CD4-positive, alpha-beta T cell treated with Interleukin-10 for 1 hour (primary cell): Measurements from ENCODE around the gene RASL10A.

Experiments used
- DNase-seq: peaks from one replicate; pipeline ENCODE4 v3.0.0-alpha.2; 2020

RASL10A gene

DNA sequence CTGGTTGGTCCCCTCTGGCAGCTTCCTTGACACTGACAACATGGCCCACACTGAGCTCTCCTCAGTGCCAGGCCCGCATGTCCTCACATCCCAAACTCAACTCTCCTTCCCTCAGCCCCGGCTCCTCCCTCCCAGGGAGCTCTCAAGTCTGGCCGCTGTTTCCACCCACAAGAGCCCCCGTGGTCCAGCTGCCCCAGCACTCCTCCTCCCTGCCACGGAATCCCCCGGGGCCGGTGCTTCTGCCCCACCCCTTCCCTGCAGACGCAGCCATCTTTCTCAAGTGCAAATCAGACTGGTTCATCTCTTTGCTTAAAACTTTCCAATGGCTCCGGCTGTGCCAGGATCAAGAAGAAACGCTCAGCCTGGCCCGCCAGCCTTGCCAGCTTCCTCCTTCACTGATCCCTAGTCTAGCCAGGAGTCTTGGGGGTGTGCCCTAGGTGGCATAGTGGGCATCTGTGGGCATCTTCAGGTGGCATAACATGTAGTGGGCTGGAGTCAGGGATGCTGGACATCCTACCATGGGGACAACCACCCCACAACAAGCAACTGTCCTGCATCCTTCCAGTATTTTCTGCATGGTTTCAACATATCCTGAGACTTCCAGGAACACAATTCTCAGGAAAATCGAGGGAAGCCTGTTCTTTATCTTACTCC is 22.3 kb upstream of the RASL10A start:
- no peak for DNase-seq

DNA sequence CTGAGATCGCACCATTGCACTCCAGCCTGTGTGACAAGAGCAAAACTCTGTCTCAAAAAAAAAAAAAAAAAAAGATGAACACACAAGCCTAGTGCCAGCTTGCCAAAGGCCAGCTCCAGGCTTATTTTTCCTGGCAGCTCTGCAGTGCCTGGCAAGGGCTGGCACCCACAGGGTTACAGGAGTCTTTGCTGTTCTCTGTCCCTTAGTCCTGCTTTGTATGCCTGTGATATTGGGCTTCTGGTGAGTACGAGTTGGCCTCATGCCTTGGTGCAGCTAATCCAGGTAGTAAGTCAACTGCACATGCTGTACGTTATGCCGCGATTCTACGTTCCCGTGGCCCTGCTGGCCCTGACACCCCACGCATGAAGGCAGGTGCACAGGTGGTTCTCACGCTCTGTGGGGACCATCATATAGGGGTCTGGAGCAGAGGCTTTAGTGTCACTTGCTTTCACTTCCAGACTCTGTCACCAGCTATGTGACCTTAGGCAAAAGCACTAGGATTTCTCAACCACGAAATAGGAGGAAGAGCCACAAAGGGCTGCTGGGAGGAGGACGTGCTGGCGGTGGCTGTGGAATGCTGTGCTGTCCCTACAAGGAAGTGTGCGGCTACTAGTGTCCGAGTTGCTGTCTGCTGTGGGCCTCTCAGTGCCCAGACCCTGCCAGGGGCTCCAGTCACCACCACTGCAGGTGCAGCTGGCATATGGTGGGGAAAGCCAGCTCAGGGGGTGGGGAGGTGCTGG is 21.4 kb upstream of the RASL10A start:
- no peak for DNase-seq

DNA sequence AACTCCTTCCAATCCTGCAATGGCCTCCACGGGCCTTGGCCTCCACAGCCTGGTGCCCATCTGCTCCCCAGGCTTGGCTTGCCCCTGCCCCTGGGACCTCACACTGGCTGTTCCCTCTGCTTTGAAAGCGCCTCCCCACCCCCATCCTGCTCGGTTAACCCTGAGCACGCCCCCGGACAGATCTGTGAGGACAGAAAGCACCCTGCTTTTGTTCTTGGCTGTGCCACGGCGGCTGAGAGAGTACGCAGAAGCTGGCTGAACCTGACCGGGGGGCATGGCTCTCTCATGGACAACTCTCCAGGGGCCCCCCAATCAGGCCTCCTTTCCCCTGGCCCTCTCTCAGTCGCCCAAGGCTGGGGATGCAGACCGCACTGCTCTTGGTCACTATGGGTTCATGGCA is 20.2 kb upstream of the RASL10A start:
- DNase-seq, result no peak

DNA sequence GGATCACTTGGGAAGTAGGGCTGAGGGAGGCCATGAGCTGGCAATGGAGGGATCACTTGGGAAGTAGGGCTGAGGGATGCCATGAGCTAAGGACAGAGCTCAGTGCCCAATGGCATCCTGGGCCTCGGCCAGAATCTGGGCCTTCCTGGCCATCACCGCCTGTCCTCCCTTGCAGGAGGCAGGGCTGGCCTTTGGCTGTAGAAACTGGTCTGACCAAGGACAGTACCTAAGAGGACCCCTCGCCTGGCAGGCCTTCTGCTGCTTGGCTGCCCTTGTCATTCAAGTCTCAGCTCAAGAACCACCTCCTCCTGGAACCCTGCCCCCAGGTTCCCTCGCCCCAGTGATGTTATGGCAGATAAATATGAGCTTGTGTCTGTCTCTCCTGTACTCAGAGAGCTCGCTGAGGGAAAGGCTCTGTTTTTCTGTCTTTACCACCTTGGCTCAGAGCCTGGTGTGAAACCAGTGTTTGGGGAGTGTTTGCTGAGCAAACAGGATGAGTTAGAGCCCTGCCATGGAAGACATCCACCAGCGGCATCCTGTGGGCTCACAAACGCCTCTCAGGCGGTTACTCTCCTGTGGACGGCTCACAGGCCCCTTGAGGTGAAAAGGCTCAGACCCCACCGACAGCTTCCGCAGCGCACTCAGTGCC is 19.3 kb upstream of the RASL10A start:
- DNase-seq, result no peak

DNA sequence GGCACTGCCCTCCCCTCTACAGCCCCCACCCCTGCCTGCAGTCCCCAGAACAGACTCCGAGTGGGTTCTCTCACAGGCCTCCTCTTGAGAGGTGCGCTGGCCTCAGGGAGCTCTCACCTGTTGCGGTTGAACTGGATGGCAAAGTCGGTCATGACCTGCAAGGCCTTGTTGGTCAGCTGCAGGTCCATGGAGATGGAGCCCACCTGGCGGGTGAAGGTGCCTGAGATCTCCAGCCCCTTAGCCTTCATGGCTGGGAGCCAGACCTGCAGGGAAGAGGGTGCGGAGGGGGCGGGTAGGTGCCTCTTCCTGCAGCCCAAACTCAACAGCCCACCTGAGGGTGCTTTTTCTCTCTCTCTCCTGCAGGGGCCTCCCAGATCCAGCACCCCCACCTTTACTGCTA is 18.7 kb upstream of the RASL10A start:
- no peak for DNase-seq

DNA sequence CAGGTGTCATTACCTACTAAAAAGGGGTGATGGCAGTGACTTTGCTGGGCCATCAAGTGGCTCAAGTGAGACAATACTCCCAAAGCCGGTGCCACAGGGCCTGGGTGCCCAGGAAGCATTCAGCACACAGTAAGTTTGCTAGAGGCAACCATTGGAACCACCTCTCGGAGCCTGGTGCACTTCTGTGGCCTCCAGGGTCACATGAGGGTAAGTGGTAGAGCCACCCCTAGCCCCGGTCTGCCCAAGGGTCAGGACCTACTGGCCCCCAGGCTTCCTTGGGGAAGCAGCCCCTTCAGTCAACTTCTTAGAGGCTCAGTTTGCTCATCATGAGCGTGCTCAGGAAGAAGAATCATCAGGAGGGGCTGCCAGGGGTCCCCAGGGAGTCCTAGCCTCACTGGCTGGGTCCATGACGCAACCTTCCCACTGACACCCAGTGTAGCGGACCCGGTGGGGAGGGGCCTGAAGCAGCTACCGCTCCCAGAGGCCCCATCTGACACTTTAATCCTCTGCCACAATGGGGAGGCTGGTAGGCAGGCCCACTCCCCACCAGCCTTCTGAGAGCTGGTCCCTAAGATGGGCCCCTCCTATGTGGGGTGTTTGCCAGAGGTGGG is 17.5 kb upstream of the RASL10A start:
- no peak for DNase-seq

DNA sequence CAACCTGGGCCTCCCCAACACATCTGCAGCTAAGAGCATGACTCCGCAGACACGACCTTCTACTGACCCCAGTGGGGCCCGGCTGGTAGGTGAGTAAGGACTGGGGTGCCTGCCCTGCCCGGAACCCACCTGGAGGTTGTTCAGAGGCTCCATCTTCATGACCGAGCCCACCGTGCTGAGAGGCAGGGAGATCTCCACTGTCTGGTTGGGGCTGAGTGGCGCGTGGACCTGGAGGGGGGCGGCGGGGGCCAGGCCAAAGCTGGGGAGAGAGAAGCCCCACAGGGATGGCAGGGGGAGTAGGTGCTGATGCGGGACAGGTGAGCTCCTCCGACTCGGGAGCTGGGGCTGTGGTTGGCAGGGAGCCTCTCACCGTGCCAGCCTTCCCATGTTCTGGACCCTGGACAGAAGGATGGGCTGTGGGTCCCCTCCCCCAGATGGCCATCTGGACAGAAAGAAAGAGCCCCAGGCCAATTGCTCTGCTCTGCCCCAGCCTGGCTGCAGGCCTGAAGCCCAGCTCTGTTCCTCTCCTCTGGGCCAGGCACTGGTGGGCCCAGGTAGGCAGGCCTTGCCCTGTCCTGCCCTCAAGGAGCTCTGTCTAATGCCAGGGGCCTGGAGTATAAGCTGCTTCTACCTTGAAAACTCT is 16.3 kb upstream of the RASL10A start:
- no peak for DNase-seq

DNA sequence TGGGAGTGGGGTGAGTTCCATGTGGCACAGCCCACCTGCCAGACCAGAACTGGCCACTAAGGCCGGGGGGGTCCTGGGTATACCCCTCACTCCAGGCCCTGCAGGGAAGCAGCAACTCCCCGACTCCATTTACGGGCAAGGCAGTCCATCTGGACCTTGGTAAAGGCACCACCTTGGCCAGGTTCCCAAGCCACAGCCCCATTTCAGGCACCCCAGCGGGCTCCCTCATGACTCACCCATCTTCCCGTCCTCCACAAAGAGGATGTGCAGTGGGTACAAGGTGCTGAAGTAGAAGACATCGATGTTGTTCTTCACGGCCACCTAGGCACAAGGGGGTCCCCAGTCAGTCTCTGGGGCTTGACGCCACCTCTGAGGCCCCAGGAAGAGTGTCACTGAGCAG is 15.7 kb upstream of the RASL10A start:
- DNase-seq, result no peak

DNA sequence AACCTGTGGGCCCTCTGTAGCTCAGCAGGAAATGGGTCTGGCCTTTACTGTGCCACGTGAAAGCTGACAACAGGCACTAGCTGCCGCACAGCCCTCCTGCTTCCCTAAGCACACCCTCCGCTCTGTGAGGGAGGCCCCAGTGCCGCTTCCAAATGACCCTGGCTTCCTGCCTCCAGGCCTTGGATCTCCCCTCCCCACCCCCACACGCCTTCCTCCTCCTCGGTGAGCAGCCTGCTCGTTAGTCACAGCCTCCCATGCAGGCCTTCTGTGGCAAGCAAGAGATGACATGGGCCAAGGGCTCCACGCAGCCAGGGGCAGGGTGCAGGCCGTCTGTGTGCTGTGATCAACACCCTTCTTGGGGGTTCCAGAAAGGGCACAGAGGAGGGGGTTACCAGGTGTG is 15.3 kb upstream of the RASL10A start:
- no peak for DNase-seq

DNA sequence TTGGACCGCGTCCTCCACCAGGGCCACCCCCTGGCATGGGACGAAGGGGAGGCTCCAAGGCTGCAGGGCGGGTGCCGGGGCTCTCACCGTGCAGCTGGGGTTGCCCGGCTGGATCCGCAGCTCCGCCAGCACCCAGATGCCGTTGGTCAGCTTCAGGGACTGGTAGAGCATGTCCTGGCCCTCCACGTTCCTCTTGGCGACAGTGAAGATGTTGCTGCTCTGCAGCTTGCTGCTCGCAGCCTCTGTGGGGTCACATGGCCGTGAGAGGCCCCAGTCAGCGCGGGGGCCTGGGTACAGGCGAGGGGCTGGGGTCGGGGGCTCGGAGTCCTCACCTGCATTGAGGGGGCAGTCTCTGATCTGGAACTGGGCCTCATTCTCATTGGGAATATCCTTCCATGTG is 14.8 kb upstream of the RASL10A start:
- DNase-seq, result no peak

DNA sequence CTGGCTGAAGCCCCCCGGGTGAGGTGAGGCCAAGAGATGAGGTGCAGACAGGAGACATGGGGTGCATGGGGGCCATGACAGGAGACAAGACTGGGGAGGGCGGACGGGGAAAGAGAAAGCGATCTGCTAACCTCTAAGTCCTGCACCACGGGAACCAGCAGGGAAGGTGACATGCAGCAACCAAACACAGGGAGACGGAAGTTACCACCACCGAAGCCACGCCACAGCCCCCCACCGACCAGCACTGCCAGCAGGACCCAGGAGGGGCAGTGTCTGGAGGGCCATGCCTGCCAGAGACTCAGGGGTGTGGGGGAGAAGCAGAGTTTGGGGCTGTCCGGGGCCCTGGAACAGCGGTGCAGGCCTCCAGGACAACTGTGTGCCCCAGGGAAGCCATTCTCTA is 14.1 kb upstream of the RASL10A start:
- DNase-seq, result no peak

DNA sequence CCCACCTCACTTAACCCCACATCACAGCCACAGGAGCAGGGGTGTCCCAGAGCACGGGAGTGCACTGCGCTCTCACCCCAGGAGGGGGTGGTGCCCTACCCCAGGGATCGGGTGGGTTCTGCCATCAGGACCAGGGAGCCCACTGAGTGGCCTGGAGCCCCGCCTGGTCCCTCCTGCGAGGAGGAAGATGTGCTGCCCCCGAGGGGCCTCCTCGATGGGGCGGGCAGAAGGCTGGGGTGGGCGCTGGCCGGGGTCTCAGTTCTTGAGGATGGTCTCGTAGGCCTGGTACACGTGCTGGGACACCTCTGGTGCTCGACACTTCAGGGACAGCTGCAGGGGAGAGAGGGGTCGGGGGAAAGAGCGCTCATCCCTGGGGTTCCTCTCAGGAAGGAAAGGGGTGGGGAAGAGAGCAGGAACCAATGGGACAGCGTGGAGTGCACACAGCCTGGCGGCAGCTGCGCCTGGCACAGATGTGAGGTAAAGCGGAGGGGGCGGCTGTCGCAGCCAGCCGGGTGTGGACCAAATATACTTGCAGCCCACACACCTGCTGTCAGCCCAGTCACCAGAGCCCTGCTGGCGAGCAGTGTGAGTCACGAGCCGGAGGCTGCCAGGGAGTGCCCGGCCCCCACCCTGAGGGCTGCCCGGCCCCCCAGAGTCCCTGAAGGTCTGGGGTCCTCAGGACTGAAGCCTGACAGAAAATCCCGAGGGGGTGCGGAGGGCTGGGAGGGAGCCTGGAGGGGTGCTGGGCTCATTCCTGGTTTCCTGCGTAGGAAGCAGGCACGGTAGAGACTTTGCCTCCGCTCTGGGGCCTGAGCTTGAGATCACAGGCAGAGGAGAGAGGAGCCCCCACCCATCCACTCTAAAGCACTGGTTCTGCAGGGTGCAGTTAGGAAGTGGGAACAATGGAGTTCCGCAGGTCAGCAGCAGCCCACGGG is 13.3 kb upstream of the RASL10A start:
- no peak for DNase-seq

DNA sequence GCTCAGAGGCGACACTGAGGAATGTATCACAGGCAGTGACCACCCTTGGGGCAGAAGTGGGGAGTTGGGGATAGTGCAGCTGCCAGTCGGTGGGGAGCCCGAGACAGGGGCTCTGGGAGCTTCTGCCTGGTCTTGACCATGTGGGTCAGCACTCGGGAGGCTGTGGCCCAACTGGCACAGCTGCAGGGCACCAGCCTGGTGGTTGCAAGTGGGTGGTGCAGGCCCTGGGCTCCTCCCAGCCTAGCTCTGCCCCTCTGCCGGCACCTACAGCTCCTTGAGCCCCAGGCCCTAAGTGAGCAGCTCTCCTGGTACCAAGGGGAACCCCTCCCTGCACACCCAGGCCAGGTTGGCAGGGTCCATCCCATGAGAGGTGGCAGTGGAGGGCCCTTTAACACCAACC is 12.6 kb upstream of the RASL10A start:
- DNase-seq, result no peak

DNA sequence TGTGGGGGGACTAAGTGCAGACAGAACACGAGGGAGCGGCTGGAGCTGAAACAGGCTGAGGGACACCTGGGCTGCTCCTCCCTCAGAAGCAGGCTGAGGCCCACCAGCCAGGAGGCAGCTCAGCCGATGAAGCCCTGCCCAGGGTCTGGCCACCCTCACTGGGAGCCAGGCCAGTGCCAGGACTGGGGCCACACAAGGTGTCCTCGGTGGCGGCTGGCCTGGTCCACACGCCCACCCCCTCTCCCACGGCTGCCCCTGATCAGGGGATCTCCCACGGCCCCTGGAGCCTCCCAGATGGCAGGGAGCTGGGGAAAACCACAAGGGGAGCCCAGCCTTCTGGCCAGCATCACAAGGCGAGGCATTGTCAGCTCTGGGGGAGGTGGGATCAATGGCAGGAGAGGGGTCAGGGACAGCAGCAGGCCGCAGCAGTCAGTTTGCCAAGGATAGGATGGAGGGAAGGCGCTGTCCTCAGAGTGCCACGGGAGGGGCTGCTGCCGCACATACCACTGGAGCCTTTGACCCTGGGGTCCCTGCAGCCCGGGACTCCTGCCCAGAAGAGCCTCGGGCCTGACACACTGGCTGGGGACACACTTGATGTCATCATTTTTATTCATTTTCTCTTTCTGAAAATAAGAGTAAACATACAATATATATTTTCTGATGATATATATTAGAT is 11.7 kb upstream of the RASL10A start:
- no peak for DNase-seq

DNA sequence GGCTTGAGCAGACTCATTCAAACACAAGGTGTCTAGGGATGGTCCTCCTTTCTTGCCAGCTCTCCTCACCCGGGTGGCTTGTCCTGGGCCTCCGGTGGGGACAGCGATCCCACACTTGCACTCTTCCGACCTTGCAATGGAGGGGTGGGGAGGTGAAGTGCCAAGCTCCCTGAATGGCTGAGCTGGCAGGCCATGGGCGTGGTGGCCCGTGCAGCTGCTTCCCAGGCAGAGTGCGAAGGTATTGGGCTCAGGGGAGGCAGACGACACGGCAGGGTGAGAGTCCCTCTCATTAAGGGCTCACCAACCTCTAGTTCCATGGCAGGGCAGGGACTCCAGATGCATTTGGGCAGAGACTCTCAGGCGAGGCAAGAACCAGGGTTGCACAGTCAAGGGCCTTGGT is 11.0 kb upstream of the RASL10A start:
- no peak for DNase-seq

DNA sequence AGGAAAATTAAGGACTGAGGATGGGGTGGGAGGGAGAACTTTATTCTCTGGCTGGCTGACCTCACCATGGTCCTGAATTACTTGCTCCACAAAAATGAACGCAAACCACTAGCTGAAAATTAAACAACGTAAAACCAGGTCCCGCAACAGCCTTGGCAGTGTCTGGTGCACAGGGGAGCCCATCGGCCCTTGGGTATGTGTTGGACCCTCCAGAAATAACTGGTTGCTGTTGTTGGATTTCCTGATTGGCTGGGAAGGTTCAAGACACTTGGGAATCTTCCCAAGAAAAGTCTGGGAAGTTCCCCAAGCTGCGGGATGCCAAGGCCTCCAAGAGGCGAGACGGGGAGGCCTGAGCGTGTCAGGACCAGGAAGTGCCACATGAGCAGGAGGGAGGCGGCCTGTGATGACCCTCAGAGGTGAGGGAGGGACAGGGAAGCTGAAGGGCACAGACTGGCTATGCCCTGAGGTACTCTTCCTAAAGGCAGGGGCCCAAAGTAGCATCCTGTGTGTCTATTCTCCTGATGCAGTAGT is 10.4 kb upstream of the RASL10A start:
- no peak for DNase-seq

DNA sequence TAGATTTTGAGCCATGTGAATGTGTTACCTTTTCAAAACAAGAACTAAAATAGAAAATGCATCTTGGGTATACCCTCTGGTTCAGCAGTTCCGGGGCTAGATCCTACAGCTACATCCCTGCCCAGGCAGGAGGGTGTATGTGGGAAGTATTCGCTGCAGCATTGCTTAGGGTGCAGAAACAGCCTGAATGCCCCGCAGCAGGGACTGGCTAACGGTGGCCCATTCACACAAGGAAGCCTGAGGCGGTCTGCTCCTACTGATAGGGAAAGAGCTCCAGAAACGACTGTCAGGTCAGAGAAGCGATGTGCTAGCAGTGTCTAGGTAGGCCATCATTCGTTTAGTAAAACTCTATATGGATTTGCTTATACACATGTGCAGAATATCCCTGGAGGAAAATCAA is 9.9 kb upstream of the RASL10A start:
- DNase-seq, result no peak

DNA sequence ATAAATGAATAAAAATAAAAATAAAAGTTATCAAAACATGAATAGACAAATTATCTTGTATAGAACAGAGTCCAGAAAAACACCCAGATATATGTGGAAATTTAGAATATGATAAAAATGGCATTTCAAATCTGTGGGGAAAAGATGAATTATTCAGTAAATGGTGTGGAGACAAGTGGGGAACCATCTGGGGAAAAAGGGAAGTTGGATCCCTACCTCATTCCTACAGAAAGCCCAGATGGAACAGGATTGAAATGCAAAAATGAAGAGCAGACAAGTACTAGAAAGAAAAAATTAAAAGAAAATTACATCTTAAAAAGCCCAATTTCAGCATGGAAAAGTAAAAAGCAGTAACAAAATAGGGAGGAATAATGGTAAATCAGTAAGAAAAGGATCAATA is 8.1 kb upstream of the RASL10A start:
- DNase-seq, result no peak

DNA sequence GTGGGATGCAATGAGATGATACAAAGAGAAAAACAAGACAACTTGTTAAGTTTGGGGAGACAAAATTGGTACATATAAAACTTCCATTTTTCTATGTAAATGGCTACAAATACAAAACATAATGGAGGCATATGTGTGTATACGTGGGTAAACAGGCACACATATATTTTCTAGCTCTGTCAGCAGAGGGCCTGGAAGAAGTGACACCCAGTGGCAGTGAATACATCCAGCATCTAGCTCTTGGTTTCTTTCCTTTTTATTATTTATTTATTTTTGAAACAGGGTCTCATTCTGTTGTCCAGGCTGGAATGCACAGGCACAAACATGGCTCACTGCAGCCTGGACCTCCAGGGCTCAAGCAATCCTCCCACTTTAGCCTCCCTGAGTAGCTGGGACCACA is 5.0 kb upstream of the RASL10A start:
- no peak for DNase-seq

DNA sequence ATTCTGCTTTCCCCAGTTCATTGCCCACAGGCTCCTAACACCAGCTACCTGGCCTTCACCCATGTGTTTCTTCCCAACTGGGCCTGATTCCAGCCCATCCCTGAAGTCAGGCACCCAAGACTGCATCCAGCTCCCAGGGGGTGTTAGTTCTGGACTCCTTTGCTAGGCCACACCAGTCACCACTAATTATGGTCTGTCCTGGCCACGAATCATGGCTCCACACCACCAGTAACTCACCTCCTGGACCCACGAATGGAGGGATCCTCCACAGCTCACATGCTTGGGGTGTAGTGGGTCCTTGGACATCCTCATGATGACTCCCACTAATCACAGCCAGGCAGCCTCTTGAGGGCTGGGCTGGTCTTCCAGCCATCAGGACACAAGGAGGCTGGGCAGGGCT is 3.6 kb upstream of the RASL10A start:
- no peak for DNase-seq

DNA sequence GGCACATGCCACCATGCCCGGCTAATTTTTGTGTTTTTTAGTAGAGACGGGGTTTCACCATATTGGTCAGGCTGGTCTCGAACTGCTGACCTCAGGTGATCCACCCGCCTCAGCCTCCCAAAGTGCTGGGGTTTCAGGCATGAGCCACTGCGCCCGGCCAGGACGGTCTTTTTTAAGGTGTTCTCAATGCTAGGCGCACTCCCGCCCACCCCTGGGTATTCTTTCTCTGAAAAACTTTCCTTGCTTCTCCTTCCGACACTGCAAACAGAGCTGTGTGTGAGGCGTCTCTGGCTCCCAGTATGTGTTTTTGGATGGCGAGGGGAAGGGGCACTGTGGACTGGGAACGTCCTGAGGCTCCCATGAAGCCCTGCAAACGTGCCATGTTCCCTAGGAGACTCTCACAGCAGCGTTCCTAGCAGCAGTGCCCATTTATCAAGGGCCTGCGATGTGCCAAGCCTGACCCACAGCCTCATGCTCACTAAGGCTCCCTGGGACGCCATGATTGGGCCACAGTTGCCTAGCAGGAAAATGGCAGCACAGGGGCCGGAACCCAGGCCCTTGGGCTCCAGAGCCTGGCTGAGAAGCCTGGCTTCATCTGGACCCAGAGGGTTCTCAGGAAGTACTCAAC is 2.4 kb upstream of the RASL10A start:
- no peak for DNase-seq
